Caco-2 (cell line): ENCODE results near the gene TUBA1C. TPM values are rescaled to one million over a fixed set of nuclear protein-coding genes. Genes with fewer than 3 reads are reported as not detected.

ENCODE experiments used
- BruUV-seq: library from RNA; stranded (reverse); fragments of 400-500 nt; replicated peaks from 2 replicates; lab custom pipeline; 2021; lab: Mats Ljungman, UMichigan
- CTCF ChIA-PET: fragments of 300-600 bp; sonication (Branson Sonifier 250); formaldehyde crosslinking; loops from one replicate; lab custom pipeline; 2022; ENCODE audit warnings: antibody characterized with exemption; lab: Charles Lee
- POLR2A ChIA-PET: fragments of 300-600 bp; sonication (Branson Sonifier 250); formaldehyde crosslinking; loops from one replicate; lab custom pipeline; 2022; ENCODE audit warnings: antibody characterized with exemption; lab: Charles Lee
- DNase-seq, 2 experiments: peaks; one replicate each; pipeline versions ENCODE4 v3.0.0 to v3.0.0-alpha.2; 2020 to 2022
- H3K27me3 ChIP-seq: replicated peaks from 2 replicates; pipeline ENCODE4 v1.6.0; 2011; ENCODE audit warnings: low read length; ENCODE audit not compliant: control insufficient read depth, insufficient read depth
- H3K36me3 ChIP-seq: 2 replicates; pipeline ENCODE4 v1.5.1; 2011; ENCODE audit warnings: low read length; ENCODE audit not compliant: control insufficient read depth, insufficient read depth
- H3K4me1 ChIP-seq: fragments of 250-450 bp; sonication (Bioruptor Pico); 2 replicates; pipeline ENCODE4 v1.5.1; 2020; ENCODE audit warnings: mild to moderate bottlenecking
- H3K4me3 ChIP-seq: 2 replicates; pipeline ENCODE4 v1.5.1; 2011; ENCODE audit warnings: low read depth, mild to moderate bottlenecking, control low read depth, low read length
- H3K9me3 ChIP-seq: fragments of 250-450 bp; sonication (Bioruptor Pico); 2 replicates; pipeline ENCODE4 v1.5.1; 2020; ENCODE audit warnings: mild to moderate bottlenecking, moderate library complexity
- H3K27ac Mint-ChIP-seq: one replicate; pipeline ENCODE4 v1.8.0; 2022; ENCODE audit warnings: mixed read lengths; ENCODE audit not compliant: unreplicated experiment
- H3K27me3 Mint-ChIP-seq: one replicate; pipeline ENCODE4 v1.8.0; 2022; ENCODE audit warnings: mixed read lengths; ENCODE audit not compliant: insufficient read depth, unreplicated experiment
- H3K36me3 Mint-ChIP-seq: one replicate; pipeline ENCODE4 v1.8.0; 2022; ENCODE audit warnings: mild to moderate bottlenecking, mixed read lengths; ENCODE audit not compliant: insufficient read depth, unreplicated experiment
- H3K4me1 Mint-ChIP-seq: one replicate; pipeline ENCODE4 v1.8.0; 2022; ENCODE audit warnings: low read depth, mixed read lengths; ENCODE audit not compliant: unreplicated experiment
- H3K4me3 Mint-ChIP-seq: one replicate; pipeline ENCODE4 v1.8.0; 2022; ENCODE audit warnings: mild to moderate bottlenecking, moderate library complexity, mixed read lengths; ENCODE audit not compliant: unreplicated experiment
- H3K9me3 Mint-ChIP-seq: one replicate; pipeline ENCODE4 v1.8.0; 2022; ENCODE audit warnings: mixed read lengths; ENCODE audit not compliant: unreplicated experiment
- CTCF ChIP-seq, 2 experiments: fragments of 200-600 bp in 1 of 2; IDR thresholded peaks; 1 replicate in 1 of 2; 2 replicates in 1 of 2; pipeline versions ENCODE4 v1.5.1 to v1.8.0; 2011 to 2022; ENCODE audit warnings: antibody characterized with exemption in 1 of 2, control low read depth in 1 of 2, inconsistent platforms in 1 of 2, low read depth in 1 of 2, low read length in 1 of 2, mild to moderate bottlenecking in 1 of 2, moderate library complexity in 1 of 2; ENCODE audit not compliant: insufficient read depth in 1 of 2, severe bottlenecking in 1 of 2, unreplicated experiment in 1 of 2
- intact Hi-C: fragments of 100-400 bp; cut with micrococcal nuclease; formaldehyde crosslinking; loops from one replicate; pipeline ENCODE4 v1.10.0; 2022; ENCODE audit not compliant: unreplicated experiment
- total RNA-seq: library from RNA; stranded (reverse); gene quantifications from 2 replicates; pipeline ENCODE4 v1.2.3, GENCODE V29; 2022

TUBA1C gene
- total RNA-seq, 1 experiment from 2014 or later: 638 TPM

- ChIA-PET CTCF (interaction anchor here (0.6 to 1.8 kb wide), 5 partner anchors 12 to 177 kb away, joined by 3 to 12 read pairs (median 7); no protein-coding TSS in a partner anchor), POLR2A (interaction anchor here (0.7 to 0.9 kb wide), 2 partner anchors 29 to 72 kb away, joined by 3 read pairs; partner anchors contain the start of gene TROAP)
- Mint-ChIP-seq H3K27ac (no peak overlapping the region), H3K9me3 (no peaks in the 10 kb centered on the region), H3K4me3 (no peak overlapping the region), H3K4me1 (peaks cover 11% of the 10 kb centered on the region), H3K36me3 (no peaks in the 10 kb centered on the region), H3K27me3 (no peaks in the 10 kb centered on the region)
- H3K36me3 ChIP-seq: no peaks in the 10 kb centered on the region
- no peaks in the 10 kb centered on the region for H3K27me3 ChIP-seq
- BruUV-seq: no TSS peak
- intact Hi-C loops: no loop called here
- H3K4me1 ChIP-seq: 0 out of 2 replicates have a peak, but pooled peaks cover 5% of the 10 kb centered on the region
- no peak for DNase-seq
- no peak for TF ChIP-seq CTCF (IDR thresholded peaks at IDR 0.05; ENCODE audit: insufficient read depth in 1 of 2, low read depth in 1 of 2, low read length in 1 of 2, severe bottlenecking in 1 of 2, unreplicated experiment in 1 of 2)
- H3K4me3 ChIP-seq: no peak overlapping the region
- no peaks in the 10 kb centered on the region for H3K9me3 ChIP-seq
Observed at GRCh38 chr12:49294086-49294803, 29.4 kb downstream of the TUBA1C start.

- intact Hi-C loops: no loop called here
- Histone ChIP-seq H3K27me3 (no peaks in the 10 kb centered on the region), H3K4me1 (0 out of 2 replicates have a peak, but pooled peaks cover 5% of the 10 kb centered on the region), H3K9me3 (no peaks in the 10 kb centered on the region), H3K36me3 (no peaks in the 10 kb centered on the region), H3K4me3 (no peak overlapping the region)
- Mint-ChIP-seq H3K9me3 (no peaks in the 10 kb centered on the region), H3K27me3 (no peaks in the 10 kb centered on the region), H3K36me3 (no peaks in the 10 kb centered on the region), H3K4me1 (peaks cover 11% of the 10 kb centered on the region), H3K4me3 (no peak overlapping the region), H3K27ac (no peak overlapping the region)
- BruUV-seq: no TSS peak
- ChIA-PET CTCF (interaction anchor here (0.5 to 3.1 kb wide), 7 partner anchors 12 to 532 kb away, joined by 3 to 44 read pairs (median 6); no protein-coding TSS in a partner anchor), POLR2A (interaction anchor here (0.7 to 0.9 kb wide), 2 partner anchors 28 to 72 kb away, joined by 3 read pairs; partner anchors contain the start of gene TROAP)
- TF ChIP-seq CTCF (IDR thresholded peaks at IDR 0.05; ENCODE audit: insufficient read depth in 1 of 2, low read depth in 1 of 2, low read length in 1 of 2, severe bottlenecking in 1 of 2, unreplicated experiment in 1 of 2): no peak
- DNase-seq: no peak
Observed at GRCh38 chr12:49294804-49295081, 29.9 kb downstream of the TUBA1C start.

- peaks cover 11% of the 10 kb centered on the region for H3K4me1 Mint-ChIP-seq
Observed at GRCh38 chr12:49295082-49295936, 30.4 kb downstream of the TUBA1C start, which contains the start of gene PRPH. Gene PRPH (plus strand): TSS chr12:49295147. CDS start chr12:49295201, 54 bp downstream.

More at GRCh38 chr12:49295082-49295936, 30.4 kb downstream of the TUBA1C start, which contains the start of gene PRPH:
- Histone ChIP-seq H3K27me3 (no peaks in the 10 kb centered on the region), H3K36me3 (no peaks in the 10 kb centered on the region), H3K4me1 (0 out of 2 replicates have a peak, but pooled peaks cover 5% of the 10 kb centered on the region), H3K4me3 (no peak within 1 kb of the TSS), H3K9me3 (no peaks in the 10 kb centered on the region)
- CTCF ChIA-PET: interaction anchor here (0.5 to 3.1 kb wide), 9 partner anchors 9 to 531 kb away, joined by 3 to 44 read pairs (median 4); no protein-coding TSS in a partner anchor
- Mint-ChIP-seq H3K36me3 (no peaks in the 10 kb centered on the region), H3K4me3 (no peak within 1 kb of the TSS), H3K27ac (no peak within 1 kb of the TSS), H3K27me3 (no peaks in the 10 kb centered on the region), H3K9me3 (no peaks in the 10 kb centered on the region)
- intact Hi-C loops: no loop called here
- TF ChIP-seq CTCF (IDR thresholded peaks at IDR 0.05; ENCODE audit: insufficient read depth in 1 of 2, low read depth in 1 of 2, low read length in 1 of 2, severe bottlenecking in 1 of 2, unreplicated experiment in 1 of 2): no peak
- BruUV-seq: no TSS peak
- POLR2A ChIA-PET: interaction anchor here (0.9 kb wide), 1 partner anchor 71 kb away, joined by 3 read pairs; no protein-coding TSS in a partner anchor
- DNase-seq: no peak
